ENCODE data around the gene PMS1. TPM values are rescaled to one million over a fixed set of nuclear protein-coding genes. Genes with fewer than 3 reads are reported as not detected.
"Not testable (repeated sequence)": the region's sequence is repeated elsewhere in the genome, so short reads cannot be mapped to it uniquely, and the experiment has no call there.

PMS1 gene
- total RNA-seq, 1 donor from 2014 or later = 12.8 TPM

- ATAC-seq = no peak
Observed at GRCh38 chr2:189866296-189866695, 82.0 kb downstream of the PMS1 start.

DNA sequence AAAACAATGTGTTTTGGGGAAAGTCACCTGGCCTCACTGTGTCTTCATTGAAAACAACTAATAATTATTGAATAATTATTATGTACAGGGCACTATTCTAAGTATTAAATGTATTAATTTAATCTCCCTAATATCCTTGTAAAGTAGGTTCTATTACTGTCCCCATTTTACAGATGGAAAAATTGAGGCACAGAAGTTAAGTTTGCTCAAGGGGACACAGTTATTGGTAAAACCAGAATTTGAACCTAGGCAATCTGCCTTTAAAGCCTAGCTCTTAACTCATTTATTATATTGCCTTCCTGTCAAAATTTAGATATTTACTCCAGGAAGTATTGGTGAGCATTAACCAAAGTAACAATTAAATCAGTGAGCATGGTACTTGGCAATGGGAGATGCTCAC is 84.6 kb downstream of the PMS1 start:
- ATAC-seq = no peak

DNA sequence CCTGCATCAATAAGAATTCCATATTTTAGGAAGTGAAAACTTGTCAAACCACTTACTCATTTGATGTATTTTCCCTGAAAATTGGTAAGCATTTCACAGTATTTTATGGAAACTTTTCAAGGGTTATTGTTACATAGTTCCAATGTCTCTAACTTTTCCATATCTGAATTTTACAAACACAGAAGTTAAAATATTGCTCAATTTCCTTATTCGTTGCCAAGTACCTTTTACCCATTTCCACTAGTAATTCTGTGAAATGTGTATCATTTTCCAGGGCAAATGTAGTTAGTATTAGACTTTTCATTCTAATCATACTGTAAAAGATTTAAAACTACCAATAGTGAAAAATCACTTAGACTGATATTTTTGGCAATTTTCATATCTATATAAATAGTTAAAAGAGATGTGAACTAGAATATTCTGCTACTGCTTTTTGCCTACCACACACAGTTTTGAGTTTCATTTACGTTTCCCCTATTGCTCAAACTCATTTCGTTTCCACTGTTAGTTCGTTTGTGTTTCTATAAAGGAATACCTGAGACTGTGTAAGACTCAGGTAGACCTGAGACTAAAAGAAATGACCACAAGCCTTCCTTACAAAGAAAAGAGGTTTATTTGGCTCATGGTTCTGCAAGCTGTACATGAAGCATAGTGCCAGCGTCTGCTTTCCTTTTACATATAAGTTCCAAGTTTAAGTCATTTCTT is 86.3 kb downstream of the PMS1 start:
- ATAC-seq = no peak

GRCh38 chr2:189873696-189874095 is 89.4 kb downstream of the PMS1 start:
- no peak for ATAC-seq

- ATAC-seq = no peak
Observed at GRCh38 chr2:189874586-189875320, 90.5 kb downstream of the PMS1 start.

GRCh38 chr2:189876271-189876670 is 92.0 kb downstream of the PMS1 start:
- no peak for ATAC-seq

- no peak for ATAC-seq
Observed at GRCh38 chr2:189879716-189880081, 95.4 kb downstream of the PMS1 start.

DNA sequence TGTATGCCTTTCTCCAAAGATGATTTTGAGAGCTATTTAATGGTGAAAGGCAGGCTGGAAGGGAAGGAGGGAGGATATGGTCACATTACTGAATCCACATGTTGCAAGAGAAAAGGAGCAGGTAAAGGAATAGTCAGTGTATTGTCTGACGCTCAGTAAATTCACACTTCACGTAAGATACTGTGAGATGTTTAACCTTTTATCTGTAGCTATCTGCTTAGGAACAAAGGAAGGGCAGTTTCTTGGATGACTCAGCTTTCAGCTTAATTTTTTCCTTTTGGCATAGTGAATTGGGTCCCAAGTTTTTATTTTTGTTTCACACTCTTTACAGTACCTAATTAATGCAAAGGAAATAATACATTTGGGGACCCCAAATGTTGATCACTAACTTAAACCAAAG is 96.2 kb downstream of the PMS1 start:
- ATAC-seq = no peak

DNA sequence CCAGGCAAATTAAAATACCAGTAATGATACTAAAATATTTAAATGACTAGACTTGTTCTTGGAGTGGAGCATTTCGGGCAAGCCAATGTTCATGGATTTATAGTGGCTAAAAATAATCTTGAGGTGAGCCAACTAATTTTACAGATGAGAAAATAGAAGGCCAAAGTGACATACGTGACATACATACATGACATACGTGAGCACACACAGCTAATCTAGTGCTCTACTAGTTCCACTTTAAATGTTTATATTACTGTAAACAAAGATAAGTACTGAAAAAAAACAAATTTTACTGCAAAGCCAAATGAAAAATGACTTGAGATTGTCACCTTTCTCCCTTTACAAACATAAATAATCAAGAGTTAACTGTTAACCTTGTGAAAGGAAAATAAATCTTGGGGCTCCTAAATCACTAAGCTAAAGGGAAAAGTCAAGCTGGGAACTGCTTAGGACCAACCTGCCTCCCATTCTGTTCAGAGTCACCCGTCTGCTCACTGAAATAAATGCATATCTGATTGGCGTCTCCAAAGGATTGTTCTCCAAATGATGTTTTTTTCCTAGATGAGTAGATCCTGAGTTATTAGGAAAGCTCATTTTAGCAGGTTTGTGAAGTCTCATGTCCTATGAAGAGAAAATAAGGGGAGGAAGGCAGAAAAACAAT is 96.7 kb downstream of the PMS1 start:
- ATAC-seq = no peak

GRCh38 chr2:189885368-189885767 is 101.1 kb downstream of the PMS1 start:
- ATAC-seq = no peak

DNA sequence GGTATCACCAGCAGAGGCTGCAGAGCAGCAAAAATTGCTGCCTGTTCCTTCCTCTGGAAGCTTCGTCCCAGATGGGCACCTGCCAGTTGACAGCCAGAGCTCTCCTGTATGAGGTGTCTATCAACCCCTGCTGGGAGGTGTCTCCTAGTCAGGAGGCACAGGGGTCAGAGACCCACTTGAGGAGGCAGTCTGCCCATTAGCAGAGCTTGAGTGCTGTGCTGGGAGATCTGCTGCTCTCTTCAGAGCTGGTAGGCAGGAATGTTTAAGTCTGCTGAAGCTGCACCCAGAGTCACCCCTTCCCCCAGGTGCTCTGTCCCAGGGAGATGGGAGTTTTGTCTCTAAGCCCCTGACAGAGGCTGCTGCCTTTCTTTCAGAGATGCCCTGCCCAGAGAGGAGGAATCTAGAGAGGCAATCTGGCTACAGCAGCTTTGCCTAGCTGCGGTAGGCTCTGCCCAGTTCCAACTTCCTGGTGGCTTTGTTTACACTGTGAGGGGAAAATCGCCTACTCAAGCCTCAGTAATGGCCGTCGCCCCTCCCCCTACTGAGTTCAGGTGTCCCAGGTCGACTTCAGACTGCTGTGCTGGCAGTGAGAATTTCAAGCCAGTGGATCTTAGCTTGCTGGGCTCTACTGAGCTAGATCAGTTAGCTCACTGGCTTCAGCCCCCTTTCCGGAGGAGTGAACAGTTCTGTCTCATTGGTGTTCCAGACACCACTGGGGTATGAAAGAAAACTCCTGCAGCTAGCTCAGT is 108.5 kb downstream of the PMS1 start:
- not testable (repeated sequence) for ATAC-seq

DNA sequence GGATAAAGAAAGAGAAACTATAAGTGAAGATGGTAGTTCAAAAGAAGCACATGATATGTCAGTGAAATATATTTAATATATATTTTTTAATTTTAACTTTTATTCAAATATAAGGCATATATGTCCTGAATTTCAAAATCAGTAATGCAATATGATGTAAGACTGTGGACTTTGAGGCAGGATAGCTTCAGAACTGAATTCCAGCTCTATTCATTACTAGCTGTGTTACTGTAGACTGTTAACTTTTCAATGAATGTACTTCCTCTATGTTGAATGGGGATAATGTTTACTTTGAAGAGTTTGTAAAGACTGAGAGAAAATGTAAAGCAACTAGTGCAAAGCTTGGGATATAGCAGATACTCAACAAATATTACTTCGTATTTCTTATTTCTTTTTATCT is 112.6 kb downstream of the PMS1 start:
- ATAC-seq = no peak

- no peak for ATAC-seq
Observed at GRCh38 chr2:189899101-189899500, 114.9 kb downstream of the PMS1 start.

GRCh38 chr2:189900726-189901125 is 116.5 kb downstream of the PMS1 start:
- no peak for ATAC-seq

GRCh38 chr2:189901664-189902063 is 117.4 kb downstream of the PMS1 start:
- no peak for ATAC-seq

- ATAC-seq = no peak
Observed at GRCh38 chr2:189913821-189914220, 129.6 kb downstream of the PMS1 start.

- no peak for ATAC-seq
Observed at GRCh38 chr2:189916651-189917050, 132.4 kb downstream of the PMS1 start.

Other genes starting within 250 kb of the PMS1 start
- 11.8 TPM for gene SLC40A1, start 203.7 kb upstream of the PMS1 start, total RNA-seq
- gene ASNSD1, start 123.0 kb upstream of the PMS1 start, total RNA-seq = 20.0 TPM
- 2.7 TPM for gene ANKAR, start 109.8 kb upstream of the PMS1 start, total RNA-seq
- 3.7 TPM for gene OSGEPL1, start 21.7 kb upstream of the PMS1 start, total RNA-seq
- 24.5 TPM for gene ORMDL1, start 111 bp upstream of the PMS1 start, total RNA-seq